GM21825 (cell line): ENCODE results near the gene SOX6.

Experiments used
- ATAC-seq: cut with Tn5 transposase; IDR thresholded peaks from one replicate; pipeline ENCODE4 v1.9.1; 2021; ENCODE audit warnings: mild to moderate bottlenecking, moderate library complexity; ENCODE audit not compliant: unreplicated experiment

Gene SOX6

DNA sequence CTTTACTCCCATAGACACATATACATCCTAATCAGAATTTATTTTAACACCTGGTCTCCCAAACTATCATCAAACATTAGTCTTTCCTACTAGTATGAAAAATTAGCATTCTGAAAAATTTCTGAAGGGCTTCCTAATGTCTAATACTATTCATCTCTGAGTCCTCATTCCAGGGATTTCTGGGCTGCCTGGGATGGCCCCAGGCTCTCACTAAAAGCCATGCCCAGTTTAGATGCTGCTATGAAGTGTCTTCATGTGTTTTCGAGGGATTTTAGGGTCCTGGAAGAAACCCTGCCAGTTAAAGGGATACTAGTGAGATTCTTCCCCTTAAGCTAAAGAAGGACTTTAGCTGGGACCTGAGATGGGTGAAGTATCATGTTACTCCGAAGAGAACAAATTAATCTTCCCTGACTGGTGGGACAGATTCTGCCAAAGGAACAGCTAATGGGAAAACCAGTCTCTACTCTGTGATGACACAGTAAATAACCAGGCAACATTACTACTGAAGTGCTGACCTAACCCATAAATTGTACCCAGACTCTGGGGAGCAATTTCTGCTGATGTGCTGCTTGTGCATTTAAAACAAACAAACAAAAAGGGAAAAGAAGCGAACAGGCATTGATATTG, 342.6 kb downstream of the SOX6 start:
- ATAC-seq: no peak

GRCh38 chr11:16013242-16013641, 343.1 kb downstream of the SOX6 start:
- no peak for ATAC-seq

- no peak for ATAC-seq
Measured at GRCh38 chr11:16012125-16012751, 344.1 kb downstream of the SOX6 start.

DNA sequence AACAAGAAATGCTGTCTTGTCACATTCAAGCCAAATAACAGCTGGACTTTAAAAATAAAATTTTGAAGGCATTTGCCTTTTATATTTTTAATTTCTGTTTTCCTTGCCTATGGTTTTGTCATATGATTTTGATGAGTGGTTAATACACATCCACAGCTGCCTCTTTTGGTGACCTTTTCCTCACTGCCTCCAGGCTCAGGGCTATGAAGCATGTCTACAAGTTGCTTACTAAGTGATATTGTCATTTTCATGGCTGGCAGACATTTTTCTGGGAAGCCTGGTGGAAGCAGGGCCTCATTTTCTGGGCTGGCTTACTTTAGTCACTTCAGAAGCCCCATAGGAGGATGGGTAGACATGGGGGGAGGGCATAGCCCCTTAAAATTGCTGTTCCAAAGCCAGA, 344.9 kb downstream of the SOX6 start:
- ATAC-seq: no peak

DNA sequence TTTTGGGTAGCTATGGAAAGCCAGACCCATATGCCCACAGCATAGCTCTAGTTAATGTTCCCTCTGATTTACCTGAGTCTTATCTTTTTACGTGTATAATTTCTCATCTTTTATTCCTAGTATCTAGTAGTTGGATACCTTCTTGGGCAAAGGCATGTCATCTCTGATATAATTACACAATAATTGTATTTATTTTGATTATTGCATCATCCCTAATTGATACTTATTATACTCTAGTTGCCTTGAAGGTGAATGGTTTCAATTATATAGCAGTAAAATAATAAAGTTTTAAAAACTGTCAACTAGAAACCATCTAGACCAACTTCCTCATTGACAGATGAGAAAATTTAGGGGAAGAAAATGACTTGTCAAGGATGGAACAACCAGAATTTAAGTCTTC, 347.3 kb downstream of the SOX6 start:
- no peak for ATAC-seq

- ATAC-seq: no peak
Measured at GRCh38 chr11:16007514-16007913, 348.8 kb downstream of the SOX6 start.

DNA sequence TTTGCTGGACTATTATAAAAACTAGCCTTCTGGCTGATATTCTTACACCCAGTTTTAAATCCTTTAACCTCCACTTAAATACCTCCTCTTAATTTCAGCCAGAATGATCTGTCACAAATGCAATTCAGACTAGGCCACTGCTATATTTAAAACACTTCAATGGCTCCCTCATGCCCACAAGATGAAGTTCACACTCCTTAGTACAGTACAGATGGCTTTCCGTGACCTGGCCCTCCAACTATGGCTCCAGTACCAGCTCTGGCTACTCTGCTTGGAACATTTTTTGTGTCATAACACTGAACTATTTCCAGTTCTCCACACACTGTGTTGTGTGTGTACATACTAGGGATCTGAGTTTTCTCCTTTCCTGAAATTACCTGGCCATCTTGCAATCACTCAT, 353.4 kb downstream of the SOX6 start:
- ATAC-seq: no peak

DNA sequence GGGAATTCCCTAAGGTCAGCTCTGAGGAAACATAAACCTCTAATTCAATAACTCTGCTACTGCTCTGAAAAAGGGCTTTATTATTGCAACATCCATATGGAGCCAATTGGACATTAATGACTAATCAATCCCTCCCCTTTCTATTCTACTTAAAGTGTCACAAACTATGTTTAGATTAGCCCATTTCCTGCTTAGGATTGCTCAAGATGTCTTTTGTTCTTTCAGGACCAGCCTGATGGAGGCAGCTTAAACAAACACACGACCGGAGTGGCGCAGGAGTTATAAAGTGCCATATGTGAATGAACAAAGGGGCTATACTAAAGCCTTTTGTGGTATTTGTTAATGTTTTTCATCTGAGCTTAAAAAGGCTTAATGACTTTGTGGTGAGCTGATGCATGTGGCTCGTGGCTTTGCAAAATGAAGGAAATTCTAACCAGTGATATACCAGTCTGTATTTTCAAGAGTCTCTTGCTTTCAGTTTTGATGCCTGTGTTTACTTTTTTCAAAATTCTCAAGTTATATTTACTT, 354.4 kb downstream of the SOX6 start:
- no peak for ATAC-seq

- no peak for ATAC-seq
Measured at GRCh38 chr11:16001044-16001568, 355.2 kb downstream of the SOX6 start.

- ATAC-seq: no peak
Measured at GRCh38 chr11:16000065-16000464, 356.3 kb downstream of the SOX6 start.

GRCh38 chr11:15993345-15993744, 363.0 kb downstream of the SOX6 start:
- ATAC-seq: no peak

- no peak for ATAC-seq
Measured at GRCh38 chr11:15991215-15991614, 365.1 kb downstream of the SOX6 start.

- ATAC-seq: no peak
Measured at GRCh38 chr11:15989685-15990084, 366.7 kb downstream of the SOX6 start.

DNA sequence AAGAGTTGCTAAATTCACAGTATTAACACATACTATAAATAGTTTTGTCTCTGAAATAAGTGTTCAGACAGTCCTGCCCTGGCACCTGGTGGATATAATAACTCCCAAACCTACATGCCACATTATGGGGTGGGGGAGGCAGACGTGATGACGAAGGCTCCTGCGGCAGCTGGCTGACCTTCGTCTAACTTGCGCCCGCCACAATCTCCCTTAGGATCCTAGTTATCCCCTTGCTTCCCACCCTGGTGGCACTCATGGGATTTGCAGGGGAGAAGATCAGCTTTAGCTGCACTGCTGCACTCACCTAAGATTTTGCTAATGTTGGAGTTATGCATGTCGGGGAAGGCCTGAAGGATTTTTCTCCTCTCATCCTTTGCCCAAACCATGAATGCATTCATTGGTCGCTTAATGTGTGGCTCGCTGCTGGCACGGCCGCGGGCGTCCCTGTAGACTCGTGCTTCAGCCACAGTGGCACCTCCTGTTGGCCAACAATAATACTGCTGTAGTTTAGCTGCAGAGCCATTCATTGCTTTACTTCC, 367.6 kb downstream of the SOX6 start:
- ATAC-seq: no peak

- ATAC-seq: no peak
Measured at GRCh38 chr11:15988016-15988550, 368.3 kb downstream of the SOX6 start.

- no peak for ATAC-seq
Measured at GRCh38 chr11:15987046-15987445, 369.3 kb downstream of the SOX6 start.

GRCh38 chr11:15985860-15986139, 370.5 kb downstream of the SOX6 start:
- ATAC-seq: no peak

GRCh38 chr11:15985127-15985859, 371.1 kb downstream of the SOX6 start:
- ATAC-seq: no peak

GRCh38 chr11:15981292-15981691, 375.1 kb downstream of the SOX6 start:
- ATAC-seq: no peak

- ATAC-seq: no peak
Measured at GRCh38 chr11:15977116-15977515, 379.2 kb downstream of the SOX6 start.

- no peak for ATAC-seq
Measured at GRCh38 chr11:15976433-15977045, 379.8 kb downstream of the SOX6 start.
